OCI-LY7 (cell line): ENCODE measurements around the gene NUP93.

Experiments
- CTCF ChIP-seq: fragments of 200-600 bp; sonication (generic); conservative IDR thresholded peaks from 2 replicates; pipeline ENCODE4 v1.5.1; 2014; ENCODE audit warnings: mild to moderate bottlenecking, antibody characterized with exemption, low read length, moderate library complexity, mixed read lengths
- EZH2phosphoT487 ChIP-seq: fragments of 200-600 bp; sonication (generic); IDR thresholded peaks from 2 replicates; pipeline ENCODE4 v1.6.1; 2018; ENCODE audit warnings: low read depth, borderline replicate concordance, mild to moderate bottlenecking, mixed run types, antibody characterized with exemption, low read length, moderate library complexity, mixed read lengths

- TF ChIP-seq CTCF (no peak), EZH2phosphoT487 (no peak)
Measured at GRCh38 chr16:56785317-56785716, 55.4 kb downstream of the NUP93 start.
